MCF 10A (cell line): Measurements from ENCODE around the gene MACROD1. TPM values are rescaled to one million over a fixed set of nuclear protein-coding genes. Genes with fewer than 3 reads are reported as not detected.

Source experiments
- BruUV-seq: library from RNA; stranded (reverse); fragments of 400-500 nt; replicated peaks from 2 replicates; lab custom pipeline; 2021; lab: Mats Ljungman, UMichigan
- CTCF ChIA-PET: fragments of 300-600 bp; sonication (Branson Sonifier 250); formaldehyde crosslinking; extraction: SDS; loops from one replicate; lab custom pipeline; 2021; ENCODE audit warnings: antibody characterized with exemption, inconsistent platforms; lab: Yijun Ruan, JAX
- POLR2A ChIA-PET: fragments of 300-600, 350-650 bp; sonication (Branson Sonifier 250); formaldehyde crosslinking; extraction: SDS; loops from one replicate; lab custom pipeline; 2020; ENCODE audit warnings: antibody characterized with exemption, inconsistent platforms; lab: Yijun Ruan, JAX
- DNase-seq: peaks from one replicate; pipeline ENCODE4 v3.0.0-alpha.2; 2018; ENCODE audit not compliant: unreplicated experiment
- H3K27ac Mint-ChIP-seq: one replicate; pipeline ENCODE4 v1.8.0; 2022; ENCODE audit warnings: mild to moderate bottlenecking, low read depth, mixed read lengths; ENCODE audit not compliant: unreplicated experiment
- H3K27me3 Mint-ChIP-seq: one replicate; pipeline ENCODE4 v1.8.0; 2022; ENCODE audit warnings: mixed read lengths; ENCODE audit not compliant: insufficient read depth, unreplicated experiment
- H3K36me3 Mint-ChIP-seq: one replicate; pipeline ENCODE4 v1.8.0; 2022; ENCODE audit warnings: mild to moderate bottlenecking, moderate library complexity, mixed read lengths; ENCODE audit not compliant: insufficient read depth, unreplicated experiment
- H3K4me1 Mint-ChIP-seq: one replicate; pipeline ENCODE4 v1.8.0; 2022; ENCODE audit warnings: mixed read lengths; ENCODE audit not compliant: insufficient read depth, unreplicated experiment
- H3K4me3 Mint-ChIP-seq: one replicate; pipeline ENCODE4 v1.8.0; 2022; ENCODE audit warnings: mild to moderate bottlenecking, moderate library complexity, mixed read lengths; ENCODE audit not compliant: unreplicated experiment
- H3K9me3 Mint-ChIP-seq: one replicate; pipeline ENCODE4 v1.8.0; 2022; ENCODE audit warnings: mixed read lengths; ENCODE audit not compliant: unreplicated experiment
- CTCF ChIP-seq: fragments of 200-600 bp; IDR thresholded peaks from one replicate; pipeline ENCODE4 v1.8.0; 2022; ENCODE audit warnings: antibody characterized with exemption, mild to moderate bottlenecking; ENCODE audit not compliant: unreplicated experiment
- intact Hi-C: fragments of 100-400 bp; cut with micrococcal nuclease; formaldehyde crosslinking; loops from 2 replicates; pipeline ENCODE4 v1.14.1; 2022
- total RNA-seq: library from RNA; stranded (reverse); gene quantifications from 2 replicates; pipeline ENCODE4 v1.2.3, GENCODE V29; 2022

The MACROD1 gene
- total RNA-seq, 1 experiment from 2014 or later = 15.1 TPM

DNA sequence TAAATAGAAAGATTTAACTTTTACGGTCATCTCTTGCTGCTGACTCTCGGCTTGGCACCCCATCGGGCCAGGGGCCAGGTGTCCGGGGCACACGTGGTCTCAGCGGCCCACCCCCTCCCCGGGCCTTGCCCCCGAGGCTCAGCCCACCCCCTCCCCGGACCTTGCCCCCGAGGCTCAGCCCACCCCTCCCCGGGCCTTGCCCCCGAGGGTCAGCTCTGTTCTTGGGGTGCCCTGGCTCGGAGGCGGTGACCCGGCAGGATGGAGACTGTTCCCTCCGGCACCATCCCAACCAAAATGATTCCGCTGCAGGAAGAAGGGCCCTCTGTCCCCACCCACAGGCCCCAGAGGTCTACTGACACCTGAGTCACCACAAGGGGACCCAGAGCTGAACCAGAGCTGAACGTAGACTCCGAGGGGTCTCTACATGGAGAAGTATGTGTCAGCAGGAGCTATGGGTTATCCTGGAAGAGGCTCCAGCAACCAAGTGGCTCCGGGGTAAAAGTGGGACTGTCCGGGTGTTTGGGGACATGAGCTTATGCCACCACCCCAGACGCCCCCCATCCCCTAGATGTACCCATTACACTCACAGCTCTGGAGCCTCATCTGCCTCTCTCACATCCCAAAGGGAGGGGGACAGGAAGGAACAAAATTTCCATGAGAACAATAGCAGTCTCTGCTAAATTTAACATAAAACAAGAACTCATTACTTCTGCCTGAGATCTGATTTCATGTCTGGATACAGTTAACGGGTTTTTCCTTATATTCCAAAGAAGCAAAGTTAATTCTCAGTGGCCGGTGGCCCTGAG is 38.4 kb downstream of the MACROD1 start:
- no peaks in the 10 kb centered on the region for H3K27me3 Mint-ChIP-seq
- ChIA-PET POLR2A (no interaction called here), CTCF (interaction anchor here (0.9 kb wide), 1 partner anchor 177 kb away, joined by 3 read pairs; no protein-coding TSS in a partner anchor)
- no peak overlapping the region for H3K27ac Mint-ChIP-seq
- intact Hi-C loops = no loop called here
- H3K36me3 Mint-ChIP-seq = no peaks in the 10 kb centered on the region
- no TSS peak for BruUV-seq
- TF ChIP-seq CTCF = no peak
- no peaks in the 10 kb centered on the region for H3K4me1 Mint-ChIP-seq
- no peak overlapping the region for H3K4me3 Mint-ChIP-seq
- DNase-seq = no peak
- no peaks in the 10 kb centered on the region for H3K9me3 Mint-ChIP-seq

- TF ChIP-seq CTCF = no peak
- DNase-seq = no peak
- Mint-ChIP-seq H3K36me3 (no peaks in the 10 kb centered on the region), H3K27me3 (no peaks in the 10 kb centered on the region), H3K9me3 (no peaks in the 10 kb centered on the region), H3K4me3 (no peak overlapping the region), H3K4me1 (peaks cover 5% of the 10 kb centered on the region), H3K27ac (no peak overlapping the region)
- ChIA-PET POLR2A (no interaction called here), CTCF (no interaction called here)
- intact Hi-C loops = no loop called here
- BruUV-seq = no TSS peak
Measured at GRCh38 chr11:64126796-64127195, 39.1 kb downstream of the MACROD1 start.

- H3K4me1 Mint-ChIP-seq = peaks cover 10% of the 10 kb centered on the region
- H3K36me3 Mint-ChIP-seq = no peaks in the 10 kb centered on the region
- intact Hi-C loops = no loop called here
- ChIA-PET POLR2A (no interaction called here), CTCF (no interaction called here)
- H3K4me3 Mint-ChIP-seq = no peak overlapping the region
- H3K9me3 Mint-ChIP-seq = no peaks in the 10 kb centered on the region
- no peak overlapping the region for H3K27ac Mint-ChIP-seq
- TF ChIP-seq CTCF = no peak
- DNase-seq = no peak
- BruUV-seq = no TSS peak
- no peaks in the 10 kb centered on the region for H3K27me3 Mint-ChIP-seq
Measured at GRCh38 chr11:64126371-64126770, 39.5 kb downstream of the MACROD1 start.

- H3K4me1 Mint-ChIP-seq = peaks cover 16% of the 10 kb centered on the region
- H3K27me3 Mint-ChIP-seq = no peaks in the 10 kb centered on the region
- no peaks in the 10 kb centered on the region for H3K9me3 Mint-ChIP-seq
- no peaks in the 10 kb centered on the region for H3K36me3 Mint-ChIP-seq
- TF ChIP-seq CTCF = no peak
- H3K4me3 Mint-ChIP-seq = no peak overlapping the region
- ChIA-PET POLR2A (no interaction called here), CTCF (interaction anchor here (0.7 kb wide), 1 partner anchor 270 kb away, joined by 3 read pairs; no protein-coding TSS in a partner anchor)
- no peak overlapping the region for H3K27ac Mint-ChIP-seq
- intact Hi-C loops = no loop called here
- BruUV-seq = no TSS peak
- no peak for DNase-seq
Measured at GRCh38 chr11:64125676-64126075, 40.2 kb downstream of the MACROD1 start.
